HT1080 (cell line): ENCODE results near the gene ATP7B. TPM values are rescaled to one million over a fixed set of nuclear protein-coding genes. Genes with fewer than 3 reads are reported as not detected.
"Not testable (repeated sequence)": the region's sequence is repeated elsewhere in the genome, so short reads cannot be mapped to it uniquely, and the experiment has no call there.

Experiments used
- DNase-seq: peaks from one replicate; pipeline ENCODE4 v3.0.0-alpha.2; 2015; ENCODE audit warnings: low read depth
- polyA plus RNA-seq, 2 experiments: library from polyadenylated mRNA; depleted of rRNA; stranded (reverse); fragments of >200 nt; gene quantifications; 2 replicates each; pipeline ENCODE4 v1.2.3, GENCODE V29; 2015
- total RNA-seq: library from RNA; depleted of rRNA; stranded (reverse); fragments of >200 nt; shearing (Covaris generic); gene quantifications from 2 replicates; pipeline ENCODE4 v1.2.3, GENCODE V29; 2014; rRNA removed

ATP7B gene
- 2.2 and 2.3 TPM in 2 replicates for total RNA-seq
- 0.97 and 1.7 TPM in 2 replicates for polyA plus RNA-seq (2015; cell fraction: cytosol; rRNA removed)
- polyA plus RNA-seq (2015; cell fraction: nucleus; rRNA removed), result 6.1 and 6.5 TPM in 2 replicates

- peak; percentile 17 for DNase-seq
These were observed at the start of gene ATP7B for GRCh38 chr13:52010890-52011631. Gene ATP7B, minus strand, starts transcription at chr13:52011450. Its CDS starts 113 bp downstream, at chr13:52011337.

- no peak for DNase-seq
These were observed 42.2 kb upstream of the ATP7B start for GRCh38 chr13:52053460-52053859.

DNA sequence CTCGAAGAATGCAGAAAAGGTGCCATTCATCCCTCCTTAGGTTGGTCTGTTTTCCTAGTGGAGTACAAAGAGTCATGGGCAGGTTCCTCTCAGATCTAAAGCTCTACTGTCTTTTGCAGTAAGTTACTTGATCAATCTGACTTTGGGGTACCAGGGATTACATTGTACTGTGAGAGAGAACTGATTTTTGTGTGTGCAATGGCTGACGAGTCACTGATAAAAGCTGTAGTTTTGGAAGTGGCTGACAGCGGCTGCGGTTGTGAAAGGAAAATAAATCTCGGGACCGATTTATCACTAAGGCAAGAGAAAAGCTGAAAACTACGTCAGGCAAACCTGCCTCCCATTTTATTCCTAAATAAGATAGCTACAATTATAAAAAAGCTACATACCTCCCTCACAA, 40.1 kb upstream of the ATP7B start:
- no peak for DNase-seq

GRCh38 chr13:52048516-52048915, 37.3 kb upstream of the ATP7B start:
- DNase-seq, result no peak

GRCh38 chr13:52047463-52047862, 36.2 kb upstream of the ATP7B start:
- DNase-seq, result no peak

GRCh38 chr13:52043675-52044074, 32.4 kb upstream of the ATP7B start:
- DNase-seq, result no peak

GRCh38 chr13:52036037-52036436, 24.8 kb upstream of the ATP7B start:
- no peak for DNase-seq

DNA sequence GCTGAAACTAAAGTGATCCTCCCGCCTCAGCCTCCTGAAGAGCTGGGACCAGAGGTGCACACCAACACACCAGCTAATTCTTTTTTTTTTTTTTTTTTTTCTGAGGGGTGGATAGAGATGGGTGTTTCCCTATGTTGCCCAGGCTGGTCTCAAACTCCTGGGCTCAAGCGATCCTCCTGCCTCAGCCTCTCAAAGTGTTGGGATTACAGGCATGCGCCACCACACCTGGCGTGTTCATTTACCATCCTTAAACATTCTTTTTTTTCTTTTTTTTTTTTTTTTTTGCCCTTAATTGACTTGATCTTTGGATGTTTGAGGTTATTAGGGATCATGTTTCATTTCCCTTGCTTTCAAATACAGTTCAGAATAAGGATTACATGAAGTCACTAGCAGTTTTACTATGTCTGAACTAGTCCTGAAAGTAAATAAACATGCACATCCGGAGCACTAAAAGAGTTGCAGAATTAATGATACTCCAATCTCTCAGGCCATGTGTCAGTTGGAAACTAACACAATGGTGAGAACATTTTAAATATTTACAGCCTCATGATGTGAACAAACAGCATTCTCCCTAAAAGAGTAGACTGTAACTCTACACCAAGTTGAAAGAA, 23.5 kb upstream of the ATP7B start:
- DNase-seq, result no peak

GRCh38 chr13:52033039-52033438, 21.8 kb upstream of the ATP7B start:
- DNase-seq, result no peak

DNA sequence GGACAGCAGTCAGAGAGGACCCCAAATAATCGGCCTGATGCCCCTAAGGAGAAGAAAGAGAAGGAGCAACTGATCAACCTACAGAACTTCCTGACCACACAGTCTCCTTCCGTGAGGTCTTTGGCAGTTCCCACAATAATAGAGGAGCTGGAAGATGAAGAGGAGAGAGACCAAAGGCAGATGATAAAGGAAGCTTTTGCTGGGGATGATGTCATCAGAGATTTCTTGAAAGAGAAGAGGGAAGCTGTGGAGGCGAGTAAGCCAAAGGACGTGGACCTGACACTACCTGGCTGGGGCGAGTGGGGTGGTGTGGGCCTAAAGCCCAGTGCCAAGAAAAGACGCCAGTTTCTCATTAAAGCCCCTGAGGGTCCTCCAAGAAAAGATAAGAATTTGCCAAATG, 19.2 kb upstream of the ATP7B start:
- not testable (repeated sequence) for DNase-seq

- no peak for DNase-seq
These were observed 18.3 kb upstream of the ATP7B start for GRCh38 chr13:52029569-52029968.

- no peak for DNase-seq
These were observed 16.6 kb upstream of the ATP7B start for GRCh38 chr13:52027832-52028231.

- no peak for DNase-seq
These were observed 15.0 kb upstream of the ATP7B start for GRCh38 chr13:52026246-52026626.

DNA sequence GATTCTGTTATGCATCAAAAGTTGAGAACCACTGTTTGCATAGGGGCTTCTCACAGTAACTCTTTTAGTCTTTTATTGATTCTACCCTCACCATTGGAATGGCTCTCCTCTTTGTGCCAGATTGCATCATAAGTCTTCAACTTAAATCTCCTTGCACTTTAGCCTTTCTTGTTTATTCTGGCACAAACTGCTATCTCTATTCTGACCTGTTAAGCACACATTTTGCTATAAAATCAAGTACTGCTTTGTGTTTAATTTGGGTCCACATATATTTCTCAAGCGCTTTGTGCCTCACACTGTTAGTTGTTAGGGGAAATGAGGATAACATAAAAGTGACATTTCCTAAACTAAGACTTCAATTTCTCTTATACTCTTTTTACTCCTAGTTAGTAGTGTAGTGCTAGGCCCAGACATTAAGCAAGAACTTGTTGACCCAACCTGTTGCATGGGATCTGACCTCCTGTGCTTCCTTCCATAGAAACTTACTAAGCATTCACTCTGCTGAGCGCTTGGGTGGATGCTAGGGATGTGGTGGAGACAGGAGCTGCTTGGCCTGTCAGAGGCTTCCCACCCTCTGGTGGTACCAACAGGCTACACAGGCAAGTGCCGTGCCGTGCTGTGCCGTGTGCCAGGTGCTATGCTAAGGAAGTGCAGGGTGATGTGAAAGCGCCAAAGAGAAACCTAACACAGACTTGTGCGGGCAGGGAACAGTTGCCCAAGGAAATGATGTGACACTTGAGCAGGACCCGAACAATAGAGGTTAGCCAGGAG, 14.4 kb upstream of the ATP7B start:
- no peak for DNase-seq

DNA sequence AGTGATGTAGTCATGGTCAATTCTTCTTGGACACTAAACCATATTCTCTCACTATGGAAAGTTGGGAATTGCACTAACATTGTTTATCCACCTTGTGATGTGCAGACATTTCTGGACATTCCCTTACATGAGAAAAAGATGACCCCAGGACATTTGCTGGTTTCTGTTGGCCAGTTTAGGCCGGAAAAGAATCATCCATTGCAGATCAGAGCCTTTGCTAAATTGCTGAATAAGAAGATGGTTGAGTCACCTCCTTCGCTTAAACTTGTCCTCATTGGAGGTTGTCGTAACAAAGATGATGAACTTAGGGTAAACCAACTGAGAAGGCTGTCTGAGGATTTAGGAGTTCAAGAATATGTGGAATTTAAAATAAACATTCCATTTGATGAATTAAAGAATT, 13.2 kb upstream of the ATP7B start, which contains the start of gene UTP14C:
Gene UTP14C, plus strand, starts transcription at position 211 of the 400 bp plus-strand sequence. CDS start 4,114 bp downstream, outside the sequence.
- no peak for DNase-seq

DNA sequence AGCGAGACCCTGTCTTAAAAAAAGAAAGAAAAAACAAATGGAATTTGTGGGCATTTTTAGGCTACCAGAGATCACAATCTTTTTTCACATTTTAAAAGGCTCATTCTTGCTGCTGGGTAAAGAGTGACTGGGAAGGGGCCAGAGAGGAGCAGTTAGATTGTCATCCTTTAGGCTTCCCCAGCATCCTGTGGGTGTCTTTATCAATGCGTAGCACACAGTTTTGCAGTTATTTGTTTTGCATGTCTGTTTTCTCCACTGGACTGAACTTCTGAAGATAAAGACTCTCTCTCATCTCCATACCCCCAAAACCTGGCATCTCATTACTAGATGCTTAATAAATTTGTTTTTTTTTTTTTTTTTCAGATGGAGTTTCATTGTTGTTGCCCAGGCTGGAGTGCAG, 11.1 kb upstream of the ATP7B start:
- no peak for DNase-seq

GRCh38 chr13:52020191-52020590, 8.9 kb upstream of the ATP7B start:
- no peak for DNase-seq

GRCh38 chr13:52016296-52016695, 5.0 kb upstream of the ATP7B start:
- DNase-seq, result no peak

DNA sequence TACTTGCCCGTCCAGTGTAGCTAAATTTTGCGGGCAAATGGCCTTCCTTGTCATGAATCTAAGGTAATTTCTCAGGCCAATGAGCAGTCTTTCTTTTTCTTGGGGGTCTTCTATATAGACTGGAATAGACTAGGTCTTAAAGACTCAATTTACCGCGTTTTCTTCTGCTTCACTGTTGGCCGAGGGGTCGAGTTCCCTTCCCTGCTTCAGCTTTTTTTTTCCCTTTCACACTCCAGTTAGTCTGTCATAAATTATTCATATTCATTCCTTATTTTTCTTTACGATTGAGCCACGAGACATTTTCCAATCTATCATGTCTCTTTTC, 1.2 kb upstream of the ATP7B start:
- DNase-seq, result no peak

- peak; percentile 98 for DNase-seq
These were observed 622 bp upstream of the ATP7B start, which contains the start of gene ALG11 for GRCh38 chr13:52011632-52012511. Gene ALG11, plus strand, starts transcription at chr13:52012398. Its CDS starts 21 bp downstream, at chr13:52012419.

DNA sequence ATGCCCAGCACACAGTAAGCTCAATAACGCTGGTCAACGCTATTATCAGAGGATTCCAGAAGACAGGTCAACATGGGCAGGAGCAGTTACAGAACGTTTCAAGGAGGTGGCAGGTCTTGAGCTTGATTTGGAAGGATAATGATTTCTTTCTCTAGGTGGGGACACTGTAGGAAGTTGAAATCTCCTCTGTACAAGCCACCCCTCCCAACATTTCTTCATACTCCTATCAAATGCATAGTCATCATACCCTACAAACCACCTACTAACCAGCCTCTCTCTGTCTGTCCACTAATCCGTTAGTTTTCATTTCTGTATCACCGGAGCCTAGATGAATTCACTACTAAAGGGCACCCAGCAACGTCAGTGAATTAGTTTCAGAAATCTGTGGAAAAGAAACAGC, 1.3 kb downstream of the ATP7B start:
- no peak for DNase-seq
